ENCODE data around the gene NUP35.

Gene NUP35

DNA sequence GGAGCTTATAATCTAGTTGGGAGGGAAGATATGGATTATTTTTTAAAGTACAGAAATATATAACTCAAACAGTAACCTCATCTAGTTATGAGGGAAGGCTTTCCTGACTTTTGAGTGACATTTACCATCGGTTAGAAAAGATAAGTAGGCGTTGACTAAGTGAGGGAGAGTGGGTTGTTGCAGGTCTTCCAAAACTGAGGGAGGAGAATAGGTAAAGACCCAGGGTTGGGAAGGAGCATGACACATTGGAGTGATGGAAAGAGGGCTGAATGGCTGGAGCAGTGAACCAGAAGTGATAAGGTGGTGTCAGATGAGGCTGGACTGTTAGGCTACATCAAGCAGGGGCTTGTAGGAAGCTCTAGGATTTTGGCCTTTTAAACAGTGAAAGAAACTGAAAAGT lies 10.6 kb upstream of the NUP35 start:
- TF ChIP-seq, protein P1, sequence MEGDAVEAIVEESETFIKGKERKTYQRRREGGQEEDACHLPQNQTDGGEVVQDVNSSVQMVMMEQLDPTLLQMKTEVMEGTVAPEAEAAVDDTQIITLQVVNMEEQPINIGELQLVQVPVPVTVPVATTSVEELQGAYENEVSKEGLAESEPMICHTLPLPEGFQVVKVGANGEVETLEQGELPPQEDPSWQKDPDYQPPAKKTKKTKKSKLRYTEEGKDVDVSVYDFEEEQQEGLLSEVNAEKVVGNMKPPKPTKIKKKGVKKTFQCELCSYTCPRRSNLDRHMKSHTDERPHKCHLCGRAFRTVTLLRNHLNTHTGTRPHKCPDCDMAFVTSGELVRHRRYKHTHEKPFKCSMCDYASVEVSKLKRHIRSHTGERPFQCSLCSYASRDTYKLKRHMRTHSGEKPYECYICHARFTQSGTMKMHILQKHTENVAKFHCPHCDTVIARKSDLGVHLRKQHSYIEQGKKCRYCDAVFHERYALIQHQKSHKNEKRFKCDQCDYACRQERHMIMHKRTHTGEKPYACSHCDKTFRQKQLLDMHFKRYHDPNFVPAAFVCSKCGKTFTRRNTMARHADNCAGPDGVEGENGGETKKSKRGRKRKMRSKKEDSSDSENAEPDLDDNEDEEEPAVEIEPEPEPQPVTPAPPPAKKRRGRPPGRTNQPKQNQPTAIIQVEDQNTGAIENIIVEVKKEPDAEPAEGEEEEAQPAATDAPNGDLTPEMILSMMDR (IDR thresholded peaks at IDR 0.05; ENCODE audit: low read depth, low read length) = no peak
- no peak overlapping the region for H3K4me3 ChIP-seq (ENCODE audit: low read depth, low read length)
- no peak for DNase-seq (ENCODE audit: low read depth, low spot score)
- in situ Hi-C loops (cut with HindIII; ENCODE audit: low sequenced_read_pairs) = no loop called here

- TF ChIP-seq, protein P1 (IDR thresholded peaks at IDR 0.05; ENCODE audit: low read depth, low read length) = no peak
- no peak overlapping the region for H3K4me3 ChIP-seq (ENCODE audit: low read depth, low read length)
- in situ Hi-C loops (cut with HindIII; ENCODE audit: low sequenced_read_pairs) = no loop called here
- DNase-seq (ENCODE audit: low read depth, low spot score) = no peak
Observed at GRCh38 chr2:183117226-183117625, 7.0 kb upstream of the NUP35 start.

- DNase-seq (ENCODE audit: low read depth, low spot score) = peak; percentile 7
- H3K4me3 ChIP-seq (ENCODE audit: low read depth, low read length) = peak overlapping the region; percentile 93
- TF ChIP-seq, protein P1 (IDR thresholded peaks at IDR 0.05; ENCODE audit: low read depth, low read length) = no peak
- in situ Hi-C loops (cut with HindIII; ENCODE audit: low sequenced_read_pairs) = no loop called here
Observed at GRCh38 chr2:183123117-183123958, 905 bp upstream of the NUP35 start.

DNA sequence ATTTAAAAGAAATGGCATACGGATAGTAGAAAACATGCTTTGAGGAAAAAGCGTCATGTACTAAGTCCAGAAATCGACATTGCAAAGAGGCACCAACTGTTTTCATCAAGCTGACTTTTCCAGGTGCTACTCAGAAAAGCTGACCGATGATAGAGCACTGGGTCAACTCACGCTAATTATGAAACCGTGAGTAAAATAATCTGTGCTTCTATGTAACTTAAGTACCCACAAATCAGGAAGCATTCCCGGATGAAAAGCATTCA lies 353 bp upstream of the NUP35 start:
- no peak for DNase-seq (ENCODE audit: low read depth, low spot score)
- TF ChIP-seq, protein P1 (IDR thresholded peaks at IDR 0.05; ENCODE audit: low read depth, low read length) = no peak
- in situ Hi-C loops (cut with HindIII; ENCODE audit: low sequenced_read_pairs) = no loop called here
- H3K4me3 ChIP-seq (ENCODE audit: low read depth, low read length) = peak overlapping the region; percentile 93

- TF ChIP-seq, protein P1 (IDR thresholded peaks at IDR 0.05; ENCODE audit: low read depth, low read length) = no peak
- DNase-seq (ENCODE audit: low read depth, low spot score) = no peak
- H3K4me3 ChIP-seq (ENCODE audit: low read depth, low read length) = peak overlapping the region; percentile 93
- in situ Hi-C loops (cut with HindIII; ENCODE audit: low sequenced_read_pairs) = no loop called here
Observed at GRCh38 chr2:183124957-183125255, 663 bp downstream of the NUP35 start.

- no peak overlapping the region for H3K4me3 ChIP-seq (ENCODE audit: low read depth, low read length)
- TF ChIP-seq, protein P1 (IDR thresholded peaks at IDR 0.05; ENCODE audit: low read depth, low read length) = no peak
- in situ Hi-C loops (cut with HindIII; ENCODE audit: low sequenced_read_pairs) = no loop called here
- no peak for DNase-seq (ENCODE audit: low read depth, low spot score)
Observed at GRCh38 chr2:183125659-183126341, 1.6 kb downstream of the NUP35 start.
